ENCODE results near the gene LEFTY2. TPM values are rescaled to one million over a fixed set of nuclear protein-coding genes. Genes with fewer than 3 reads are reported as not detected.

Gene LEFTY2
- total and polyA plus RNA-seq, 4 experiments from 2014 or later, result not detected

DNA sequence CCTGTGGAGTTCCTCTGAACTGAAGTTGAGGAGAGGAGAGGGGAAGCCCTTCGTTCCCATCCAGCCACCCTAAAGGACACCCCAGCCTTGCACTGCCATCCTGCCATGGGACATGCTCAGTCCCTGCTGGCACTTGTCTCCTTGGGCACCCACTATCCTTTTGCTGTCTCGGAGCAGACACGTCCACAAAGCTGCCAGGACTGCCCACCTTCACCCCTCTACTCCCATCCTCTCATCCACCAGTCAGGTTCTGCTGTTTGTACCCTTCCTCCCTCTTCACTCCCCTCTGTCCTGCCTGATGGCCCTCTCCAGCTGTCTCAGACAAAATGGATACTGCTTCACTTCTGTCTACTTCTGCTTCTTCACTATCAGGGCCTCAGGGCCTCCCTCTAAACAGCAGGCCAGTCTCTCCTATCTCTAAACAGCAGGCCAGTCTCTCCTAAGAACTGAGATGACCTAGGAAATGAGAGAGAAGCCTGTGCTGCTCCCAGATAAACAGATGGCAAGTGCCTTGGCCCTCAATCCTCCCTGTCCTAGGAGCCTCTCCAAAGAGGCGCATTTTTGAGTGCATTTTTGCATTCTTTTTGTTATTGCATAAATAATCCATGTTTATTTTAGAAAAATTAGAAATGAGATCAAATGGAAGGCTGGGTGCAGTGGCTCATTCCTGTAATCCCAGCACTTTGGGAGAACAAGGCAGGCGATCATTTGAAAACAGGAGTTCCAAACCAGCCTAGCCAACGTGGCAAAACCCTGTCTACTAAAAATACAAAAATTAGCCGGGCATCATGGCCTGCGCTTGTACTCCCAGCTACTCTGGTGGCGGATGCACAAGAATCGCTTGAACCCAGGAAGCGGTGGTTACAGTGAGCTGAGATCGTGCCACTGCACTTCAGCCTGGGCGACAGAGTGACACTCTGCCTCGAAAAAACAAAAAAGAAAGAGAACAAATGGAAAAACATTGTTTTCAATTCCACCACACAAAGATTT, 12.5 kb downstream of the LEFTY2 start:
- H3K4me3 Mint-ChIP-seq, result peak overlapping the region in 6 of 8 donors; percentile 22 to 63 (median 52)
- CTCF ChIA-PET (ENCODE audit: partially characterized antibody), result interaction anchor here (0.8 kb wide), 1 partner anchor 12 kb away, joined by 3 read pairs; no protein-coding TSS in a partner anchor
- H3K27ac ChIP-seq (ENCODE audit: low read depth, low read length), result no peak overlapping the region

GRCh38 chr1:225926551-225927113, 14.4 kb downstream of the LEFTY2 start:
- peaks cover 0 to 12% of the 10 kb centered on the region in 2 donors for H3K36me3 Mint-ChIP-seq
- CTCF ChIA-PET (ENCODE audit: partially characterized antibody), result interaction anchor here (1.0 to 1.5 kb wide), 2 partner anchors 8 to 15 kb away, joined by 3 to 5 read pairs; no protein-coding TSS in a partner anchor
- no peaks in the 10 kb centered on the region for H3K9me3 Mint-ChIP-seq

More for the DNA sequence above, 12.5 kb downstream of the LEFTY2 start:
- Mint-ChIP-seq H3K27ac (peak overlapping the region; percentile 50 to 89 (median 77)), H3K27me3 (no peaks in the 10 kb centered on the region), H3K4me1 (peaks cover 3 to 12% (median 8%) of the 10 kb centered on the region in 4 donors), H3K36me3 (peaks cover 0 to 6% of the 10 kb centered on the region in 2 donors), H3K9me3 (no peaks in the 10 kb centered on the region)
- H3K4me1 ChIP-seq (ENCODE audit: insufficient read depth, low read length), result peaks cover 28% of the 10 kb centered on the region
- peak in 3 of 5 donors; percentile 20 to 28 (median 26) for DNase-seq
- H3K4me3 ChIP-seq (ENCODE audit: low read length in 2 of 2), result no peak overlapping the region
- POLR2A ChIA-PET (ENCODE audit: partially characterized antibody), result interaction anchor here (1.2 to 1.5 kb wide), 3 partner anchors 45 to 461 kb away, joined by 3 to 6 read pairs (median 3); no protein-coding TSS in a partner anchor
- no peaks in the 10 kb centered on the region for H3K36me3 ChIP-seq (ENCODE audit: insufficient read depth, low read length)
- no peaks in the 10 kb centered on the region for H3K9me3 ChIP-seq (ENCODE audit: control insufficient read depth in 1 of 2, low read length in 2 of 2)
- intact Hi-C loops (cut with micrococcal nuclease), result no loop called here
- H3K27me3 ChIP-seq (ENCODE audit: insufficient read depth, low read length), result no peaks in the 10 kb centered on the region

DNA sequence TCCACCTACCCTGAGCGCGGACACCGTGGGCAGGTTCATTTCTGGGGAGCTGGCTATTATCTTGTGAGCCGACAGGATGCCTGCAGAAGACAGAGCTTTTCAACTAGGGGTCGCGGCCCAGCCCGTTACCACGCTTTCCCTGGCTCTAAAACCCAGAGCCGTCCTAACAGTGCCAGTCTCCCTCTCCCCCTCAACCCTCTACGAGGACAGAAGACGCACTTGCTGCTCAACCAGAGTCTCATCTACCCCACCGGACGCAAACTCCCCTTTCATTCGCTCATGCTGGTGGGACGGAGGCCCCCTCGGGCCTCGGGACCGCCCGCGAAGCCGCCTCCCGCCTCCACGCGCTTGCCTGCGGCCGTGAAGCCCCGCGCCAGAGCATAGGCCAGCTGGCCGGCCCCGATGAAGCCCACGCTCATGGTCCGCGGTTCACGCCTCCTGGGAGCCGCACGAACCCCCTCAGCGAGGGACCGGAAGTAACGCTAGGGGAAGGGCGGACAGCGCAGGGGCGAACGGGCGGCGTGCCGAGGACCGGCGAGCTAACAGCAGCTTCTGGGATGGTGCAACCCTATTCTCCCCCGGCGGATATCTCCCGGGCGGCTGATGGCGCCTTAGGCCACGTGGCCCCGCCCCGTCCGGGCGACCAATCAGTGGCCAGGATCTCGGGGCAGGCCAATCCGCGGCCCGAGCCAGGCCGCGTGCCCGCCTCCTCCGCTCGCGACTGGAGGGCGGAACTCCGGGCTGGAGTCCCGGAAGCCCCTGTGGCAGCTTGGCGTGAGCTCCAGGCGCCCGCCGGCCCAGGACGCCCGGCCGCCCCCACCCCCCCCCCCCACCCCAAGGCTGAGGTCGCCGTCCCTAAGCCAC, 17.1 kb downstream of the LEFTY2 start, which contains the start of gene PYCR2:
Gene PYCR2, minus strand, starts transcription at position 559 of the 864 bp plus-strand sequence. Its CDS starts 140 bp downstream, at position 419.
- POLR2A ChIA-PET (ENCODE audit: partially characterized antibody), result interaction anchor here (0.8 to 6.2 kb wide), 24 partner anchors 8 to 497 kb away, joined by 3 to 64 read pairs (median 4); partner anchors contain the start of genes H3-3A, LBR, PARP1 and SDE2
- Mint-ChIP-seq H3K27me3 (no peaks in the 10 kb centered on the region), H3K9me3 (no peaks in the 10 kb centered on the region), H3K27ac (peak within 1 kb of the TSS; percentile 90 to 97 (median 95)), H3K4me1 (peaks cover 13 to 52% (median 28%) of the 10 kb centered on the region in 4 donors), H3K4me3 (peak within 1 kb of the TSS; percentile 90 to 97 (median 94)), H3K36me3 (peaks cover 12 to 31% of the 10 kb centered on the region in 2 donors)
- peak within 1 kb of the TSS; percentile 85 for H3K27ac ChIP-seq (ENCODE audit: low read depth, low read length)
- no peaks in the 10 kb centered on the region for H3K9me3 ChIP-seq (ENCODE audit: control insufficient read depth in 1 of 2, low read length in 2 of 2)
- peaks cover 29% of the 10 kb centered on the region for H3K36me3 ChIP-seq (ENCODE audit: insufficient read depth, low read length)
- CTCF ChIA-PET (ENCODE audit: partially characterized antibody), result interaction anchor here (1.2 to 2.9 kb wide), 5 partner anchors 9 to 449 kb away, joined by 3 to 29 read pairs (median 6); partner anchors contain the start of genes SRP9 and TMEM63A
- DNase-seq, result peak; percentile 93 to 96 (median 95)
- intact Hi-C loops (cut with micrococcal nuclease), result loop anchor here (1.0 kb wide), 5 partner anchors 27 to 497 kb away; partner anchors contain the start of genes SDE2 and SRP9
- no peaks in the 10 kb centered on the region for H3K27me3 ChIP-seq (ENCODE audit: insufficient read depth, low read length)
- H3K4me1 ChIP-seq (ENCODE audit: insufficient read depth, low read length), result peaks cover 68% of the 10 kb centered on the region
- H3K4me3 ChIP-seq (ENCODE audit: low read length in 2 of 2), result peak within 1 kb of the TSS; percentile 94 to 96

More at GRCh38 chr1:225926551-225927113, 14.4 kb downstream of the LEFTY2 start:
- peaks cover 8 to 28% (median 16%) of the 10 kb centered on the region in 4 donors for H3K4me1 Mint-ChIP-seq
- peak overlapping the region in 1 of 8 donors; percentile 26 for H3K4me3 Mint-ChIP-seq
- Histone ChIP-seq H3K27ac (ENCODE audit: low read depth, low read length) (no peak overlapping the region), H3K36me3 (ENCODE audit: insufficient read depth, low read length) (peaks cover 14% of the 10 kb centered on the region), H3K4me3 (ENCODE audit: low read length in 2 of 2) (no peak overlapping the region), H3K9me3 (ENCODE audit: control insufficient read depth in 1 of 2, low read length in 2 of 2) (no peaks in the 10 kb centered on the region), H3K27me3 (ENCODE audit: insufficient read depth, low read length) (no peaks in the 10 kb centered on the region), H3K4me1 (ENCODE audit: insufficient read depth, low read length) (peaks cover 47% of the 10 kb centered on the region)
- peak overlapping the region in 2 of 7 donors; percentile 41 to 52 for H3K27ac Mint-ChIP-seq
- intact Hi-C loops (cut with micrococcal nuclease), result no loop called here
- POLR2A ChIA-PET (ENCODE audit: partially characterized antibody), result interaction anchor here (1.0 kb wide), 1 partner anchor 149 kb away, joined by 3 read pairs; the partner anchor contains the start of gene SRP9
- H3K27me3 Mint-ChIP-seq, result no peaks in the 10 kb centered on the region
- no peak for DNase-seq

DNA sequence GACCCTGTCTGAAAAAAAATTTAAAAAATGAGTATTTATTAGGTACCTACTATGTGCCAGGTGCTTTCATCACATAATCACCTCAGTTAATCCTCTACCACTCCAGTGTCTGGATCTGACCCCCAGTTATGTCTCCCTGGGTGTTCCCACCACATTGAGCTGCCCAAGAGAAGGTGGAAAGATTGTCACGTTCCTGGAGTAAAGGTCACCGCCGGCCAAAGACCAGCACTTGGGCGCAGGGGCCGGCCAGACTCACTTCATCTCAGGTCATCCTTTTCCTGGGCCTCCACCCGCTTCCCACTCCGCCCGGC, 17.7 kb downstream of the LEFTY2 start:
- Mint-ChIP-seq H3K27me3 (no peaks in the 10 kb centered on the region), H3K4me1 (peaks cover 13 to 52% (median 26%) of the 10 kb centered on the region in 4 donors), H3K9me3 (no peaks in the 10 kb centered on the region), H3K27ac (peak overlapping the region; percentile 90 to 97 (median 95)), H3K36me3 (peaks cover 12 to 33% of the 10 kb centered on the region in 2 donors), H3K4me3 (peak overlapping the region; percentile 90 to 97 (median 94))
- Histone ChIP-seq H3K4me3 (ENCODE audit: low read length in 2 of 2) (peak overlapping the region; percentile 94 to 96), H3K9me3 (ENCODE audit: control insufficient read depth in 1 of 2, low read length in 2 of 2) (no peaks in the 10 kb centered on the region), H3K27me3 (ENCODE audit: insufficient read depth, low read length) (no peaks in the 10 kb centered on the region), H3K4me1 (ENCODE audit: insufficient read depth, low read length) (peaks cover 62% of the 10 kb centered on the region), H3K36me3 (ENCODE audit: insufficient read depth, low read length) (peaks cover 29% of the 10 kb centered on the region), H3K27ac (ENCODE audit: low read depth, low read length) (peak overlapping the region; percentile 85)
- POLR2A ChIA-PET (ENCODE audit: partially characterized antibody), result interaction anchor here (1.0 to 6.2 kb wide), 14 partner anchors 8 to 496 kb away, joined by 3 to 64 read pairs (median 10); partner anchors contain the start of genes H3-3A, LBR, SDE2 and SRP9
- intact Hi-C loops (cut with micrococcal nuclease), result no loop called here
- DNase-seq, result no peak
- CTCF ChIA-PET (ENCODE audit: partially characterized antibody), result interaction anchor here (1.2 to 2.9 kb wide), 4 partner anchors 10 to 146 kb away, joined by 6 to 29 read pairs (median 8); partner anchors contain the start of genes SRP9 and TMEM63A

- H3K36me3 ChIP-seq (ENCODE audit: insufficient read depth, low read length), result peaks cover 29% of the 10 kb centered on the region
Observed at GRCh38 chr1:225921734-225922709, 19.0 kb downstream of the LEFTY2 start.

More at GRCh38 chr1:225921734-225922709, 19.0 kb downstream of the LEFTY2 start:
- no peak overlapping the region for H3K4me3 ChIP-seq (ENCODE audit: low read length in 2 of 2)
- Mint-ChIP-seq H3K4me3 (peak overlapping the region in 6 of 8 donors; percentile 38 to 97 (median 94)), H3K27ac (peak overlapping the region in 3 of 7 donors; percentile 50 to 90 (median 68)), H3K9me3 (no peaks in the 10 kb centered on the region), H3K27me3 (no peaks in the 10 kb centered on the region), H3K36me3 (peaks cover 21 to 41% of the 10 kb centered on the region in 2 donors), H3K4me1 (peaks cover 12 to 56% (median 30%) of the 10 kb centered on the region in 4 donors)
- intact Hi-C loops (cut with micrococcal nuclease), result no loop called here
- H3K4me1 ChIP-seq (ENCODE audit: insufficient read depth, low read length), result peaks cover 57% of the 10 kb centered on the region
- DNase-seq, result no peak
- no peaks in the 10 kb centered on the region for H3K9me3 ChIP-seq (ENCODE audit: control insufficient read depth in 1 of 2, low read length in 2 of 2)
- no peaks in the 10 kb centered on the region for H3K27me3 ChIP-seq (ENCODE audit: insufficient read depth, low read length)
- CTCF ChIA-PET (ENCODE audit: partially characterized antibody), result interaction anchor here (2.9 kb wide), 1 partner anchor 10 kb away, joined by 29 read pairs; no protein-coding TSS in a partner anchor
- H3K27ac ChIP-seq (ENCODE audit: low read depth, low read length), result no peak overlapping the region
- POLR2A ChIA-PET (ENCODE audit: partially characterized antibody), result interaction anchor here (1.0 to 6.2 kb wide), 6 partner anchors 17 to 454 kb away, joined by 3 to 64 read pairs (median 42); partner anchors contain the start of genes SRP9 and TMEM63A

Measured in CD4-positive, alpha-beta memory T cell (primary cell).